AG04449 (cell line): ENCODE measurements around the gene STK32C.

ENCODE experiments used
- CTCF ChIA-PET: fragments of 350-600 bp; formaldehyde crosslinking; extraction: SDS; loops from one replicate; lab custom pipeline; 2021; ENCODE audit warnings: antibody characterized with exemption; lab: Yijun Ruan, JAX
- POLR2A ChIA-PET: fragments of 400-600, 350-600 bp; formaldehyde crosslinking; extraction: SDS; loops from one replicate; lab custom pipeline; 2020; ENCODE audit warnings: antibody characterized with exemption, inconsistent platforms; lab: Yijun Ruan, JAX
- DNase-seq: peaks from one replicate; pipeline ENCODE4 v3.0.0-alpha.2; 2010; ENCODE audit warnings: low read depth, low spot score
- H3K4me3 ChIP-seq: 2 replicates; pipeline ENCODE4 v1.5.1; 2011; ENCODE audit warnings: low read depth, mild to moderate bottlenecking, control low read depth, low read length
- CTCF ChIP-seq: IDR thresholded peaks from one replicate; pipeline ENCODE4 v1.5.1; 2011; ENCODE audit warnings: mild to moderate bottlenecking, moderate library complexity, low read length, control low read depth, inconsistent platforms; ENCODE audit not compliant: insufficient read depth; ENCODE audit errors: missing control alignments

Gene STK32C

GRCh38 chr10:132158823-132159222, 148.9 kb downstream of the STK32C start:
- POLR2A ChIA-PET, result no interaction called here
- TF ChIP-seq CTCF, result no peak
- H3K4me3 ChIP-seq, result no peak overlapping the region

GRCh38 chr10:132158122-132158741, 149.5 kb downstream of the STK32C start:
- no peak overlapping the region for H3K4me3 ChIP-seq
- TF ChIP-seq CTCF, result no peak
- CTCF ChIA-PET, result no interaction called here
- POLR2A ChIA-PET, result no interaction called here
- no peak for DNase-seq

More at GRCh38 chr10:132158823-132159222, 148.9 kb downstream of the STK32C start:
- DNase-seq, result no peak
- CTCF ChIA-PET, result no interaction called here
